ENCODE results near the gene IGF2BP3. TPM values are rescaled to one million over a fixed set of nuclear protein-coding genes. Genes with fewer than 3 reads are reported as not detected.
"Not testable (repeated sequence)": the region's sequence is repeated elsewhere in the genome, so short reads cannot be mapped to it uniquely, and the experiment has no call there.

Gene IGF2BP3
- total RNA-seq, 3 donors from 2014 or later: 0.59 to 3.5 TPM; not detected in 1

DNA sequence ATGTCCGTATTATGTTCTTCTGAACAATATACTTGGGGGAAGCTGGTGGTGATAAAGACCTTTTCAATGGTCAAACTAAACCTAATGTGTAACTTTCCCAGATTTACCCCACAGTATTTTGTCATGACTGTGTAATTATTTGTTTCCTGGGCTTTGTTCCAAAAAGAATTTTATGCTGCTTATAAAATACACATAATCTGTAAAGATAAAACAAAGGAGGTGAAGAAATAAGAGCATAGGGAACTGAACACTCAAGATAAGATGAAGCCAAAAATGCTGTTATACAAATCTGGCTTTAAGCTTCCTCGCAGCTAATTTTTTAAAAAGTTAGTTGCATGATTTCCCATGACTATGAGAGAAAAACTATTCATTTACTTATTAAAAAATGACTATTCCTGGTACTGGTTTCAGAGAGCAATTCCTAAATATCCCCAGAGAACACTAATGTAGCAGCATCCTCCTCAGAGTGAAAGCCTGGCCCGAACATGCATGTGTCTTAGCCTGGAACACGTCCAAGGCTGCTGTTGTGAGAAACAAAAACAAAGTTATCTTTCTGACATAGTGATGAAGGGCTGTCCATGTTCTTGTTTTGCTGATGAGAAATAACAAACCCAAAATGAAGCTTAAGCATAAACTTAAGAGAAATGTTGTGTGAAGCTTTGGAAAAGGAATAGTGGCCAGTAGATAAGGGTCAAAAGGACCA lies 137.2 kb downstream of the IGF2BP3 start:
- Histone ChIP-seq H3K9me3 (no peaks in the 10 kb centered on the region), H3K27me3 (peaks cover 0 to 7% of the 10 kb centered on the region in 2 donors), H3K27ac (peak overlapping the region; percentile 4 to 65), H3K4me1 (peaks cover 0 to 5% of the 10 kb centered on the region in 2 donors), H3K36me3 (no peaks in the 10 kb centered on the region), H3K4me3 (no peak overlapping the region)
- DNase-seq (ENCODE audit: low spot score in 2 of 2): no peak
- TF ChIP-seq POLR2A (IDR thresholded peaks at IDR 0.05) (no peak), POLR2AphosphoS5 (IDR thresholded peaks at IDR 0.05) (no peak)
- TF ChIP-seq, protein P1, sequence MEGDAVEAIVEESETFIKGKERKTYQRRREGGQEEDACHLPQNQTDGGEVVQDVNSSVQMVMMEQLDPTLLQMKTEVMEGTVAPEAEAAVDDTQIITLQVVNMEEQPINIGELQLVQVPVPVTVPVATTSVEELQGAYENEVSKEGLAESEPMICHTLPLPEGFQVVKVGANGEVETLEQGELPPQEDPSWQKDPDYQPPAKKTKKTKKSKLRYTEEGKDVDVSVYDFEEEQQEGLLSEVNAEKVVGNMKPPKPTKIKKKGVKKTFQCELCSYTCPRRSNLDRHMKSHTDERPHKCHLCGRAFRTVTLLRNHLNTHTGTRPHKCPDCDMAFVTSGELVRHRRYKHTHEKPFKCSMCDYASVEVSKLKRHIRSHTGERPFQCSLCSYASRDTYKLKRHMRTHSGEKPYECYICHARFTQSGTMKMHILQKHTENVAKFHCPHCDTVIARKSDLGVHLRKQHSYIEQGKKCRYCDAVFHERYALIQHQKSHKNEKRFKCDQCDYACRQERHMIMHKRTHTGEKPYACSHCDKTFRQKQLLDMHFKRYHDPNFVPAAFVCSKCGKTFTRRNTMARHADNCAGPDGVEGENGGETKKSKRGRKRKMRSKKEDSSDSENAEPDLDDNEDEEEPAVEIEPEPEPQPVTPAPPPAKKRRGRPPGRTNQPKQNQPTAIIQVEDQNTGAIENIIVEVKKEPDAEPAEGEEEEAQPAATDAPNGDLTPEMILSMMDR (IDR thresholded peaks at IDR 0.05): no peak
- intact Hi-C loops (cut with DNase I; ENCODE audit: low total_unique reads): no loop called here

DNA sequence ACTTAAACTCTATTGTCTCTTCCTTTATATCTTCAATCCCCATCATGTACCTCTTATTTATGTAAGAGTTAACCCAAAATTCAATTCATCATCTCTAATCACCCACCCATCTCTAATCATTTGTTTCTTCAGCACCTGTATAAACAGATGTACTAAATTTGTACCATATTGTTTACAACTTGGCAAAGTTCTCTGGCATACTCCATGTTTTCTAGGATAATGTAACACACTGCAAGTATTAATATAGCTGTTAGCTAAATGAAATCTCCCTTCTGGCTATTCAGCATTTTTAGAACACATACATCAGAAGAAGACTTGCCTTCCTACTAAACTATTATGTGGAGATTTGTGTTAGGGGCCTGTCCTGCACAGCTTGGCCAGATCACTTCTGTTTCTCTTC lies 138.1 kb downstream of the IGF2BP3 start:
- H3K4me3 ChIP-seq: no peak overlapping the region
- TF ChIP-seq, protein P1 (IDR thresholded peaks at IDR 0.05): no peak
- no peak for TF ChIP-seq POLR2A (IDR thresholded peaks at IDR 0.05)
- no peaks in the 10 kb centered on the region for H3K36me3 ChIP-seq
- intact Hi-C loops (cut with DNase I; ENCODE audit: low total_unique reads): no loop called here
- H3K27ac ChIP-seq: no peak overlapping the region
- H3K9me3 ChIP-seq: no peaks in the 10 kb centered on the region
- no peaks in the 10 kb centered on the region for H3K27me3 ChIP-seq
- H3K4me1 ChIP-seq: peaks cover 0 to 5% of the 10 kb centered on the region in 2 donors
- DNase-seq (ENCODE audit: low spot score in 2 of 2): no peak

DNA sequence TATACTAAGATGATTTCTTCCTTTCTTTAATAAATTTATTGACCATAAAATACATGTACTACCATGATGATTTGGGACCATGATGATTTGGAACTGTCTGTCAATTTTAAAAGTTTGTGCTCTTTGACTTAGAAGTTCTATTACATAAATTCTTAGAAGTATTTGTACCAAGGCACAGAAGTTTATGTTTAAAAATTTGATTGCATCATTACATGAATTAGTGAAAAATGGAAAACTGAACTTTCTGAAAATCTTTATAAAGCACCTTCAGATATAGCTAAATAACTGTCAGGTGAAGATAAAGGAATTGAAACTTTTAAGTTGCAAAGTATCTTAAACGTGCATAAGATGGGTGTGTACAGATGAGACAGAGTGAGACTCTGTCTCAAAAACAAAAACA lies 139.2 kb downstream of the IGF2BP3 start:
- Histone ChIP-seq H3K4me3 (no peak overlapping the region), H3K27me3 (no peaks in the 10 kb centered on the region), H3K36me3 (no peaks in the 10 kb centered on the region), H3K27ac (no peak overlapping the region), H3K9me3 (no peaks in the 10 kb centered on the region), H3K4me1 (peaks cover 0 to 5% of the 10 kb centered on the region in 2 donors)
- TF ChIP-seq POLR2AphosphoS5 (IDR thresholded peaks at IDR 0.05) (no peak), POLR2A (IDR thresholded peaks at IDR 0.05) (no peak)
- TF ChIP-seq, protein P1 (IDR thresholded peaks at IDR 0.05): no peak
- DNase-seq (ENCODE audit: low spot score in 2 of 2): no peak
- intact Hi-C loops (cut with DNase I; ENCODE audit: low total_unique reads): no loop called here

DNA sequence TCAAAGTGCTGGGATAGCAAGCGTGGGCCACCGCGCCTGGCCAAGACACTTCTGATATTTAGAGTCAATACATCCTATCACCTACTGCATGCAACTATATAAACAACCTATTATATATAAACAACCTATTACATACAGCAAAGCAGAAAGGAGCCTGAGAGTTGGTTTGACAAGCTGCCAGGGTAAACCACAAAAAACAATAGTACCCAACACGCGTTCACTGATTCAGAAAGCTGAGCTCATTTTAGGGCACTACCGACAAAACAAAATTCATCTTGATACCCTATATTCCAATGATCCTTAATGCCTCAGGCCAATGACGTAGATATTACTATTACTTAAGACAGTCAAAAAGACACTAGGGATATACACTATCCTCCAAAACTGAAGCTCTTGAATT lies 154.9 kb downstream of the IGF2BP3 start:
- Histone ChIP-seq H3K9me3 (no peaks in the 10 kb centered on the region), H3K27me3 (no peaks in the 10 kb centered on the region), H3K27ac (no peak overlapping the region), H3K4me3 (no peak overlapping the region), H3K36me3 (no peaks in the 10 kb centered on the region), H3K4me1 (no peaks in the 10 kb centered on the region)
- intact Hi-C loops (cut with DNase I; ENCODE audit: low total_unique reads): no loop called here
- no peak for TF ChIP-seq POLR2A (IDR thresholded peaks at IDR 0.05)
- TF ChIP-seq, protein P1 (IDR thresholded peaks at IDR 0.05): no peak
- no peak for TF ChIP-seq POLR2AphosphoS5 (IDR thresholded peaks at IDR 0.05)
- DNase-seq (ENCODE audit: low spot score in 2 of 2): no peak

DNA sequence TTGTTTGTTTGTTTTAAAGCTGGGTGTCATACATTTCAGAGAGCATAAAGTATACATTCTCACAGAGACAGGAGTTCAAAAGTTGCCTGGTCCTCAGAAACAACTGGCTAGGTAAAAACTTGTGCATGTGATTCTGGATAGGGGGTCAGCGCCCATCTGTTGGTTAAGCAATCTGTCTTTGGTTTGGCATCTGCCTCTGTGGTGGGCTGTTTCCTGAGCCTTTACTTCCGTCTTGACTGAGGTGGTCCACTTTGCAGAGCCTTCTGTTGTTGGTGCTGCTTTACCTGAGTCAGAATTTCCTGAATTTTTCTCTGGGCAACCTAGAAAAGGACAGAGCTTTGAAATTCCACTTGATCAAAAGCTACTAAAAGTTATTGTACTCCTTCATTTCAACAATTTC lies 158.2 kb downstream of the IGF2BP3 start:
- DNase-seq (ENCODE audit: low spot score in 2 of 2); H3K27ac ChIP-seq; H3K9me3 ChIP-seq; H3K4me3 ChIP-seq; H3K36me3 ChIP-seq; H3K27me3 ChIP-seq; intact Hi-C loops (cut with DNase I; ENCODE audit: low total_unique reads); H3K4me1 ChIP-seq: not testable (repeated sequence)

Data from breast epithelium (tissue), 4 donors.